ENCODE measurements around the gene SATB2. TPM values are rescaled to one million over a fixed set of nuclear protein-coding genes. Genes with fewer than 3 reads are reported as not detected.

Gene SATB2
- total and polyA plus RNA-seq, 2 experiments from 2014 or later: 1.6 to 6.0 TPM

- TF ChIP-seq EZH2 (IDR thresholded peaks at IDR 0.05; ENCODE audit: low read depth, unreplicated experiment) (no peak), EZH2phosphoT487 (IDR thresholded peaks at IDR 0.05; ENCODE audit: unreplicated experiment) (no peak), POLR2AphosphoS5 (IDR thresholded peaks at IDR 0.05; ENCODE audit: low read depth) (no peak), CTCF (conservative IDR thresholded peaks at IDR 0.05; ENCODE audit: low read depth in 2 of 2) (no peak), CREB1 (CRISPR knock-in tag; IDR thresholded peaks at IDR 0.05; ENCODE audit: low read depth) (no peak), ZNF331 (CRISPR knock-in tag; IDR thresholded peaks at IDR 0.05; ENCODE audit: low read depth) (no peak), REST (IDR thresholded peaks at IDR 0.05; ENCODE audit: unreplicated experiment) (no peak), ETS1 (IDR thresholded peaks at IDR 0.05) (no peak), ZNF462 (CRISPR knock-in tag; IDR thresholded peaks at IDR 0.05) (no peak), ZNF114 (CRISPR knock-in tag; IDR thresholded peaks at IDR 0.05) (no peak), JUNB (IDR thresholded peaks at IDR 0.05; ENCODE audit: unreplicated experiment) (no peak), STAT1 (IDR thresholded peaks at IDR 0.05; ENCODE audit: unreplicated experiment) (no peak)
- no peak overlapping the region; the same call in 1 of the 2 replicates for H3K27ac Mint-ChIP-seq
- H3K4me1 Mint-ChIP-seq: no peaks in the 10 kb centered on the region
- no peak overlapping the region for H3K4me3 Mint-ChIP-seq
- Histone ChIP-seq H3F3A (replicated peaks; ENCODE audit: low read depth) (no peaks in the 10 kb centered on the region), H3K27ac (ENCODE audit: low read depth) (no peak overlapping the region), H3K4me2 (no peak overlapping the region), H3K4me1 (ENCODE audit: insufficient read depth) (no peaks in the 10 kb centered on the region), H3K9me2 (ENCODE audit: insufficient read depth) (0 out of 2 replicates have a peak, but pooled peaks cover 4% of the 10 kb centered on the region), H2AFZ (no peak overlapping the region), H3K27me3 (ENCODE audit: insufficient read depth) (no peaks in the 10 kb centered on the region), H3K79me2 (replicated peaks; ENCODE audit: insufficient read depth) (no peaks in the 10 kb centered on the region), H4K20me1 (replicated peaks; ENCODE audit: insufficient read depth) (no peaks in the 10 kb centered on the region), H3K4me3 (no peak overlapping the region), H3K36me3 (ENCODE audit: insufficient read depth) (no peaks in the 10 kb centered on the region)
- H3K27me3 Mint-ChIP-seq (ENCODE audit: insufficient read depth, low read depth, poor library complexity): no peaks in the 10 kb centered on the region
- ATAC-seq: no peak
- peak; percentile 6 for DNase-seq (ENCODE audit: low spot score)
- no peaks in the 10 kb centered on the region for H3K9me3 Mint-ChIP-seq
- H3K36me3 Mint-ChIP-seq (ENCODE audit: low read depth): no peaks in the 10 kb centered on the region
Observed at GRCh38 chr2:199303728-199304177, 154.0 kb downstream of the SATB2 start.
